Activated CD8-positive, alpha-beta T cell treated with anti-CD3 and anti-CD28 coated beads for 36 hours (primary cell): ENCODE data around the gene CCDC192. TPM values are rescaled to one million over a fixed set of nuclear protein-coding genes. Genes with fewer than 3 reads are reported as not detected.

Experiments used
- ATAC-seq: fragments of 200-7000 bp; cut with Tn5 transposase; one replicate; pipeline ENCODE4 v1.10.0; 2021; ENCODE audit warnings: mild to moderate bottlenecking, moderate library complexity
- CTCF ChIA-PET: fragments of 350-600 bp; sonication (Branson Sonifier 250); formaldehyde crosslinking; loops from one replicate; lab custom pipeline; 2021; ENCODE audit warnings: antibody characterized with exemption; lab: Charles Lee
- POLR2A ChIA-PET: fragments of 350-600 bp; sonication (Branson Sonifier 250); formaldehyde crosslinking; loops from one replicate; lab custom pipeline; 2021; ENCODE audit warnings: antibody characterized with exemption; lab: Charles Lee
- DNase-seq: peaks from one replicate; pipeline ENCODE4 v3.0.0-alpha.2; 2020
- H3K27ac Mint-ChIP-seq: one replicate; pipeline ENCODE4 v1.8.0; 2021; ENCODE audit warnings: mild to moderate bottlenecking, mixed read lengths
- H3K27me3 Mint-ChIP-seq: one replicate; pipeline ENCODE4 v1.8.0; 2021; ENCODE audit warnings: mixed read lengths
- H3K36me3 Mint-ChIP-seq: one replicate; pipeline ENCODE4 v1.8.0; 2021; ENCODE audit warnings: low read depth, mixed read lengths
- H3K4me1 Mint-ChIP-seq: one replicate; pipeline ENCODE4 v1.8.0; 2021; ENCODE audit warnings: low read depth, mixed read lengths
- H3K4me3 Mint-ChIP-seq: one replicate; pipeline ENCODE4 v1.8.0; 2021; ENCODE audit warnings: mild to moderate bottlenecking, moderate library complexity, mixed read lengths
- H3K9me3 Mint-ChIP-seq: one replicate; pipeline ENCODE4 v1.8.0; 2021; ENCODE audit warnings: mixed read lengths
- intact Hi-C: fragments of 100-400 bp; cut with micrococcal nuclease; formaldehyde crosslinking; loops from one replicate; pipeline ENCODE4 v1.10.0; 2022
- total RNA-seq, 2 experiments: library from RNA; stranded (reverse); gene quantifications; one replicate each; pipeline ENCODE4 v1.2.3, GENCODE V29; 2021
- TF ChIP-seq, protein P1 (sequence below): fragments of 200-600 bp; IDR thresholded peaks from one replicate; pipeline ENCODE4 v1.8.0; 2022; ENCODE audit warnings: antibody characterized with exemption, mild to moderate bottlenecking

The CCDC192 gene
- total RNA-seq, 2 experiments from 2014 or later: not detected

DNA sequence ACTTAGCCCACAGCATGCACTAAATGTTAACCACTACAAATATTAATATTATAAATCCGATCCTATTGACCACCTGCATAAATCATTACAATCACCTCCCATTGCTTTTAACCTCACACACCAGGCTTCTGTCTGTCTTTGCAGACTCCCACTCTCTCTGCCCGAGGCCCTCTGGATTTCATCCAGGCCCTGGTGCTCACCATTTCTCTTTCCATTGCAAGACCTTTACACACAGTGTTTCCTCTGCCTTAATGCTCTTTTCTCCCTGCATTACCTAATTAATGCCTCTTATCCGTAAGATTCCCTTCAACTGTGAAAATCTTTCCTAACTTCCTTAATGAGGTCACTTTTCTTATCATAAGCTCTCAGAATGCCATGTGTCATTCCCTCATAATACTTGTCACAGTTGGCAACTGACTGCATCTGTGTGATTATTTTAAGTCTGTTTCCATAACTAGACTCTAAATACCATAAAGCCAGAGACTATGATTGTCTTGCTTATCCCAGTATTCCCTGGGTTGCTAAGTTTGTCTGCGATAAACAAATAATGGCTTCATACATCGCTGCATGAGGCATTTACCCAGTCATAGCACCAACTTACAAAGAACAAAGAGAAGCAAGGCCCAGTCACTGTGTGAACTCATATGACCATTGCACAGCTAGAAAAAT is 155.1 kb downstream of the CCDC192 start:
- no peak overlapping the region for H3K4me3 Mint-ChIP-seq
- CTCF ChIA-PET: no interaction called here
- DNase-seq: no peak
- H3K27me3 Mint-ChIP-seq: peaks cover 4% of the 10 kb centered on the region
- H3K4me1 Mint-ChIP-seq: no peaks in the 10 kb centered on the region
- H3K27ac Mint-ChIP-seq: no peak overlapping the region
- ATAC-seq: no peak
- no peaks in the 10 kb centered on the region for H3K9me3 Mint-ChIP-seq
- H3K36me3 Mint-ChIP-seq: no peaks in the 10 kb centered on the region
- TF ChIP-seq, protein P1, sequence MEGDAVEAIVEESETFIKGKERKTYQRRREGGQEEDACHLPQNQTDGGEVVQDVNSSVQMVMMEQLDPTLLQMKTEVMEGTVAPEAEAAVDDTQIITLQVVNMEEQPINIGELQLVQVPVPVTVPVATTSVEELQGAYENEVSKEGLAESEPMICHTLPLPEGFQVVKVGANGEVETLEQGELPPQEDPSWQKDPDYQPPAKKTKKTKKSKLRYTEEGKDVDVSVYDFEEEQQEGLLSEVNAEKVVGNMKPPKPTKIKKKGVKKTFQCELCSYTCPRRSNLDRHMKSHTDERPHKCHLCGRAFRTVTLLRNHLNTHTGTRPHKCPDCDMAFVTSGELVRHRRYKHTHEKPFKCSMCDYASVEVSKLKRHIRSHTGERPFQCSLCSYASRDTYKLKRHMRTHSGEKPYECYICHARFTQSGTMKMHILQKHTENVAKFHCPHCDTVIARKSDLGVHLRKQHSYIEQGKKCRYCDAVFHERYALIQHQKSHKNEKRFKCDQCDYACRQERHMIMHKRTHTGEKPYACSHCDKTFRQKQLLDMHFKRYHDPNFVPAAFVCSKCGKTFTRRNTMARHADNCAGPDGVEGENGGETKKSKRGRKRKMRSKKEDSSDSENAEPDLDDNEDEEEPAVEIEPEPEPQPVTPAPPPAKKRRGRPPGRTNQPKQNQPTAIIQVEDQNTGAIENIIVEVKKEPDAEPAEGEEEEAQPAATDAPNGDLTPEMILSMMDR: no peak
- intact Hi-C loops: no loop called here
- POLR2A ChIA-PET: no interaction called here

DNA sequence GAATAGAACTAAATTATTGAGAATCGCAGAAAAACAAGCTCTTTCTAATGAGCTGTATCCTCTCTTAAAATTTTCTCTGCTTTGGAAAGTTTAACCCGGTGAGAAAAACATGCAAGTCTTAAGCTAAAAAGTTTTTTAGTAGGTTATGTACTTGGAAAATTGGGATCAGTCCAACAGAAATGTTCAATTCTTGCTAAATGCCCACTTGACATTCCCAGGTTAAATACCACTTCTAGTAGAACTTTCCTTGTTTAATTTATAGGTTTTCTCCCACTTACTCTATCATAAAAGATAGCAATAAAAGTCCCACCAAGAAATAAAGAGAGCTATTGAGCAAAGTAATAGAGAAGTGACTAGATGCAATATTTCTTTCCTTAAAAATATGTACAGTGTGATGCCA is 157.1 kb downstream of the CCDC192 start:
- intact Hi-C loops: no loop called here
- no peak overlapping the region for H3K27ac Mint-ChIP-seq
- H3K9me3 Mint-ChIP-seq: no peaks in the 10 kb centered on the region
- no peaks in the 10 kb centered on the region for H3K36me3 Mint-ChIP-seq
- no peak overlapping the region for H3K4me3 Mint-ChIP-seq
- no peak for ATAC-seq
- DNase-seq: no peak
- TF ChIP-seq, protein P1: no peak
- no peaks in the 10 kb centered on the region for H3K4me1 Mint-ChIP-seq
- CTCF ChIA-PET: no interaction called here
- peaks cover 4% of the 10 kb centered on the region for H3K27me3 Mint-ChIP-seq
- POLR2A ChIA-PET: no interaction called here

DNA sequence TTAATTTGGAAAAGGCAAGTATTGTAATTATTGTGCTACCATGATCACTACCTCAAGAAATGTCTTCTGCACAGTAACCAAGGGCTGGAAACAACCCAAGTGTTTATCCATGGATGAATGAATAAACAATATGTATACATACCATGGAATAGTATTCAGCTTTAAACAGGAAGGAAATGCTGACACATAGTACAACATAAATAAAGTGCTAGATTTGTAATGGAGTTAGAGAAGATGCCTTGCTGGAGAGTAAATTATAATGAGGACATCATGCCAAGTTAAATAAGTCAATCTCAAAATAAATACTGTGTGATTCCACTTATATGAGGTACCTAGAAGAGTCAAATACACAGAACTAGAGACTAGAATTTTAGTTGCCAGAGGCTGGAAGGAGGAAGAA is 160.0 kb downstream of the CCDC192 start:
- Mint-ChIP-seq H3K36me3 (no peaks in the 10 kb centered on the region), H3K4me3 (no peak overlapping the region), H3K4me1 (no peaks in the 10 kb centered on the region), H3K27me3 (peaks cover 4% of the 10 kb centered on the region), H3K27ac (no peak overlapping the region), H3K9me3 (no peaks in the 10 kb centered on the region)
- CTCF ChIA-PET: interaction anchor here (1.1 kb wide), 1 partner anchor 8 kb away, joined by 4 read pairs; no protein-coding TSS in a partner anchor
- intact Hi-C loops: no loop called here
- TF ChIP-seq, protein P1: no peak
- DNase-seq (no peak), ATAC-seq (no peak)
- POLR2A ChIA-PET: no interaction called here

DNA sequence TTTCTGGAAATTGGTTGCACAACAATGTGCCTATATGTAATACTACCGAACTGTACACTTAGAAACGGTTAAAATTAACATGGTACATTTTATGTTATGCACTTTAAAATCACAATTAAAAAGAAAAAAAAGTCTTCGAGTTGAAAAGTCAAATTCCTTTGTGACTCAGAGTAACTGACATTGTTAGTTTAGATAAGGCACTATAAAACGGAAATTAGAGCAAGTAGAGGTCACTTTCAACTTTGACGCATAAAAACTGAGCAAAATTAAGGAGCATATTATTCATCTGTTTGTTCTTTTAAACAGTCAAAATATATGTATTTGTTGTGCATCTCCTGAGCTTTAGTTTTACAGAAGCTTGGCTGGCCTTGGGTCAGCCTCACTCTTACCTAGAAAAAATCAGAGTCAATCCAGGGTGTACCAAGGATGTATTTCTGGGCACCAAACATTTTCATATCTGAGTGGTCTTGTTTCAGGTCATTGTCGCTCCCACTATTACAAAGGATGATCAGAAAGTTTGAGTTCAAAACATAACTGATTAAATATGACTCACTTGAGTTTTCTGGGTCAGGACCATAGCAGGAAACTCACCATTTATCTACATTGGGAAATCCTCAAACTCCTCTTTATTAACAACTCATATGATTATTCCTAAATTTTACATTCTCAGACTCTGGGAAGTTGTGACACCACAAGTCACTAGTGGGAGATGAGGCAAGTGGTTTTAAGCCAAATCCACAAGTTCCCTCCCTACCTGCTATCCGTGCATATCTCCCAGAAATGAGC is 160.6 kb downstream of the CCDC192 start:
- no peak for DNase-seq

More for the DNA sequence above, 160.6 kb downstream of the CCDC192 start:
- no peaks in the 10 kb centered on the region for H3K9me3 Mint-ChIP-seq
- no peak overlapping the region for H3K4me3 Mint-ChIP-seq
- H3K27ac Mint-ChIP-seq: no peak overlapping the region
- TF ChIP-seq, protein P1: no peak
- ChIA-PET POLR2A (no interaction called here), CTCF (no interaction called here)
- no peaks in the 10 kb centered on the region for H3K36me3 Mint-ChIP-seq
- H3K4me1 Mint-ChIP-seq: no peaks in the 10 kb centered on the region
- intact Hi-C loops: no loop called here
- peaks cover 4% of the 10 kb centered on the region for H3K27me3 Mint-ChIP-seq
- no peak for ATAC-seq
